ENCODE results near the gene ABCD3. TPM values are rescaled to one million over a fixed set of nuclear protein-coding genes. Genes with fewer than 3 reads are reported as not detected.
"Not testable (repeated sequence)": the region's sequence is repeated elsewhere in the genome, so short reads cannot be mapped to it uniquely, and the experiment has no call there.

ABCD3 gene
- total RNA-seq, 1 donor from 2014 or later: 38.4 TPM

DNA sequence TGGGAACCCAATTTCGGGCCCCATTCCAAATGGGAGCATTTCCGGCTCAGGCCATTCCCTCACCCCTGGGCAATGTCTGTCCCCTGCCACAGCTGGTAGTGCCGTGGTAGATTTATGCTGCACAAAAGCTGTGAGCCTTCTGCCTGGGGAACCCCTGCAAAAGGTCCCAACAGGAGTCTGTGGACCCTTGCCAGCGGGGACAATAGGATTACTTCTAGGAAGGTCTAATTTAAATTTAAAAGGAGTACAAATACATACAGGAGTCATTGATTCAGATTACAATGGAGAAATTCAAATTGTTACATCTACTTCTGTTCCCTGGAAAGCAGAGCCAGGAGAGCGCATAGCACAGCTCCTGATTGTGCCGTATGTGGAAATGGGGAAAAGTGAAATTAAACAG lies 28.0 kb downstream of the ABCD3 start:
- not testable (repeated sequence) for H3K4me3 Mint-ChIP-seq (ENCODE audit: unreplicated experiment); H3K4me2 ChIP-seq (ENCODE audit: low read length); DNase-seq (ENCODE audit: low read depth); FAIRE-seq; H2AFZ ChIP-seq (ENCODE audit: low read depth, low read length); H3K4me1 Mint-ChIP-seq (ENCODE audit: low read depth, unreplicated experiment); H3K27me3 ChIP-seq (ENCODE audit: insufficient read depth, low read length); H4K20me1 ChIP-seq (ENCODE audit: insufficient read depth, low read length); H3K27ac Mint-ChIP-seq (ENCODE audit: unreplicated experiment); H3K4me3 ChIP-seq (ENCODE audit: insufficient read depth, low read depth, low read length); H3K4me1 ChIP-seq (ENCODE audit: insufficient read depth, low read length); H3K36me3 ChIP-seq (ENCODE audit: insufficient read depth, low read length); H3K27ac ChIP-seq (ENCODE audit: low read depth, low read length); H3K27me3 Mint-ChIP-seq (ENCODE audit: low read depth, unreplicated experiment); H3K9ac ChIP-seq (ENCODE audit: low read length)
- peaks cover 39% of the 10 kb centered on the region for H3K9me3 Mint-ChIP-seq (ENCODE audit: unreplicated experiment)
- H3K36me3 Mint-ChIP-seq (ENCODE audit: low read depth, unreplicated experiment): peaks cover 34% of the 10 kb centered on the region
- Histone ChIP-seq H3K79me2 (ENCODE audit: insufficient read depth, low read length) (peaks cover 42% of the 10 kb centered on the region), H3K9me3 (ENCODE audit: insufficient read depth, low read depth, low read length) (peaks cover 17% of the 10 kb centered on the region)

DNA sequence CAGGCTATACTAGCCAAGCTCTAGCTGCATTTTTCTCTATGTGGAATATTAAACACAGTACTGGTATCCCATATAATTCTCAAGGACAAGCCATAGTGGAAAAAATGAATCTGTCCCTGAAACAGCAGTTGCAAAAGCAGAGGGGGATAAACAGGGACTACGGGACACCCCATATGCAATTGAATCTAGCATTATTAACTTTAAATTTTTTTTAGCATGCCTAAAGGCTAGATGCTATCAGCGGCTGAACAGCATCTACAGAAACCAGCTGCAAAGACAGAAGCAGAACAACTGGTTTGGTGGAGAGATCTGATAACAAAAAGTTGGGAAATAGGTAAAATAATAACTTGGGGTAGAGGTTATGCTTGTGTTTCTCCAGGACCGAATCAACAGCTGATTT lies 30.6 kb downstream of the ABCD3 start:
- not testable (repeated sequence) for FAIRE-seq; H3K27ac Mint-ChIP-seq (ENCODE audit: unreplicated experiment); H4K20me1 ChIP-seq (ENCODE audit: insufficient read depth, low read length); DNase-seq (ENCODE audit: low read depth); H3K9ac ChIP-seq (ENCODE audit: low read length); H3K27me3 ChIP-seq (ENCODE audit: insufficient read depth, low read length); H3K4me1 Mint-ChIP-seq (ENCODE audit: low read depth, unreplicated experiment); H2AFZ ChIP-seq (ENCODE audit: low read depth, low read length); H3K4me3 Mint-ChIP-seq (ENCODE audit: unreplicated experiment); H3K4me1 ChIP-seq (ENCODE audit: insufficient read depth, low read length); H3K27me3 Mint-ChIP-seq (ENCODE audit: low read depth, unreplicated experiment); H3K4me2 ChIP-seq (ENCODE audit: low read length); H3K27ac ChIP-seq (ENCODE audit: low read depth, low read length); H3K4me3 ChIP-seq (ENCODE audit: insufficient read depth, low read depth, low read length); H3K36me3 ChIP-seq (ENCODE audit: insufficient read depth, low read length)
- H3K36me3 Mint-ChIP-seq (ENCODE audit: low read depth, unreplicated experiment): peaks cover 39% of the 10 kb centered on the region
- peaks cover 37% of the 10 kb centered on the region for H3K9me3 Mint-ChIP-seq (ENCODE audit: unreplicated experiment)
- peaks cover 18% of the 10 kb centered on the region for H3K79me2 ChIP-seq (ENCODE audit: insufficient read depth, low read length)
- peaks cover 13% of the 10 kb centered on the region for H3K9me3 ChIP-seq (ENCODE audit: insufficient read depth, low read depth, low read length)

GRCh38 chr1:94456736-94457135 lies 38.5 kb downstream of the ABCD3 start:
- Histone ChIP-seq H2AFZ (ENCODE audit: low read depth, low read length) (no peak overlapping the region), H3K4me3 (ENCODE audit: insufficient read depth, low read depth, low read length) (no peak overlapping the region), H3K9me3 (ENCODE audit: insufficient read depth, low read depth, low read length) (no peaks in the 10 kb centered on the region), H3K36me3 (ENCODE audit: insufficient read depth, low read length) (peaks cover 3% of the 10 kb centered on the region), H3K27me3 (ENCODE audit: insufficient read depth, low read length) (no peaks in the 10 kb centered on the region), H4K20me1 (ENCODE audit: insufficient read depth, low read length) (peaks cover 3% of the 10 kb centered on the region), H3K4me2 (ENCODE audit: low read length) (no peak overlapping the region), H3K79me2 (ENCODE audit: insufficient read depth, low read length) (no peaks in the 10 kb centered on the region), H3K9ac (ENCODE audit: low read length) (no peak overlapping the region), H3K27ac (ENCODE audit: low read depth, low read length) (no peak overlapping the region), H3K4me1 (ENCODE audit: insufficient read depth, low read length) (no peaks in the 10 kb centered on the region)
- TF ChIP-seq CTCF (IDR thresholded peaks at IDR 0.05; ENCODE audit: insufficient read depth, low read depth, low read length) (no peak), EZH2 (IDR thresholded peaks at IDR 0.05; ENCODE audit: insufficient read depth, low read length) (no peak)
- H3K36me3 Mint-ChIP-seq (ENCODE audit: low read depth, unreplicated experiment): peaks cover 8% of the 10 kb centered on the region
- H3K4me1 Mint-ChIP-seq (ENCODE audit: low read depth, unreplicated experiment): no peaks in the 10 kb centered on the region
- H3K27ac Mint-ChIP-seq (ENCODE audit: unreplicated experiment): no peak overlapping the region
- peaks cover 6% of the 10 kb centered on the region for H3K9me3 Mint-ChIP-seq (ENCODE audit: unreplicated experiment)
- peak; percentile 51 for DNase-seq (ENCODE audit: low read depth)
- H3K4me3 Mint-ChIP-seq (ENCODE audit: unreplicated experiment): no peak overlapping the region
- no peak for FAIRE-seq
- H3K27me3 Mint-ChIP-seq (ENCODE audit: low read depth, unreplicated experiment): no peaks in the 10 kb centered on the region

DNA sequence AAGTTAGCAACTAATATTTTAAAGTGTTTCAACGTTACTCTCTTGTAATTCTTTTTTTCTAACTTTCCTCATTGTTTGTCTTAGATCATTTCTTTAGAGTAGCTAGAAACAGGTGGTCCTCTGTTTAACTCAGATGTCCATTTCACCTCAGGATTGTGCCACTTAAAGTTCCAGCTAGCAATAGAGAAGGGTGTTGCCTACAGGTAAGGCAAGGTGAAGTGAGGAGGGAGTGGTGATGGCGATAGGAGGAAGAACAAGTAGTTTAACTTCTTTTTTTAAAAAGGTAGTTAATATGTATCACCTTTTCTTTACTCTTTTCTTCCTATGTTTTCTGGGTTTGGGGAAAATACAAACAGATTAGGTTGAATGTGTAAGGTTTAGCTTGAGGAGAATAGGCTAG lies 44.4 kb downstream of the ABCD3 start:
- Histone ChIP-seq H3K4me2 (ENCODE audit: low read length) (no peak overlapping the region), H3K9me3 (ENCODE audit: insufficient read depth, low read depth, low read length) (no peaks in the 10 kb centered on the region), H3K4me3 (ENCODE audit: insufficient read depth, low read depth, low read length) (no peak overlapping the region), H3K4me1 (ENCODE audit: insufficient read depth, low read length) (no peaks in the 10 kb centered on the region), H3K79me2 (ENCODE audit: insufficient read depth, low read length) (no peaks in the 10 kb centered on the region), H3K27ac (ENCODE audit: low read depth, low read length) (no peak overlapping the region), H3K36me3 (ENCODE audit: insufficient read depth, low read length) (peaks cover 8% of the 10 kb centered on the region), H4K20me1 (ENCODE audit: insufficient read depth, low read length) (peaks cover 2% of the 10 kb centered on the region), H3K9ac (ENCODE audit: low read length) (no peak overlapping the region), H2AFZ (ENCODE audit: low read depth, low read length) (no peak overlapping the region), H3K27me3 (ENCODE audit: insufficient read depth, low read length) (no peaks in the 10 kb centered on the region)
- Mint-ChIP-seq H3K9me3 (ENCODE audit: unreplicated experiment) (peaks cover 6% of the 10 kb centered on the region), H3K27me3 (ENCODE audit: low read depth, unreplicated experiment) (no peaks in the 10 kb centered on the region), H3K36me3 (ENCODE audit: low read depth, unreplicated experiment) (peaks cover 10% of the 10 kb centered on the region), H3K4me1 (ENCODE audit: low read depth, unreplicated experiment) (no peaks in the 10 kb centered on the region), H3K27ac (ENCODE audit: unreplicated experiment) (no peak overlapping the region), H3K4me3 (ENCODE audit: unreplicated experiment) (no peak overlapping the region)
- TF ChIP-seq CTCF (IDR thresholded peaks at IDR 0.05; ENCODE audit: insufficient read depth, low read depth, low read length) (no peak), EZH2 (IDR thresholded peaks at IDR 0.05; ENCODE audit: insufficient read depth, low read length) (no peak)
- no peak for FAIRE-seq
- no peak for DNase-seq (ENCODE audit: low read depth)

Measured in astrocyte (in vitro differentiated cells and primary cell).